WTC11 (cell line): ENCODE measurements around the gene CATSPERE. TPM values are rescaled to one million over a fixed set of nuclear protein-coding genes. Genes with fewer than 3 reads are reported as not detected.

ENCODE experiments used
- ATAC-seq: fragments of 200-7000 bp; cut with Tn5 transposase; 2 replicates; pipeline ENCODE4 v1.10.0; 2021; ENCODE audit warnings: mild to moderate bottlenecking, moderate library complexity
- CTCF ChIA-PET: fragments of 300-600 bp; sonication (Branson Sonifier 250); formaldehyde crosslinking; loops from one replicate; lab custom pipeline; 2021; ENCODE audit warnings: antibody characterized with exemption; lab: Charles Lee
- POLR2A ChIA-PET: fragments of 350-600 bp; sonication (Branson Sonifier 250); formaldehyde crosslinking; loops from one replicate; lab custom pipeline; 2021; ENCODE audit warnings: antibody characterized with exemption; lab: Charles Lee
- DNase-seq: peaks from one replicate; pipeline ENCODE4 v3.0.0; 2021; ENCODE audit warnings: low spot score
- H3K27ac Mint-ChIP-seq: 2 replicates; pipeline ENCODE4 v1.8.0; 2021; ENCODE audit warnings: mixed read lengths
- H3K27me3 Mint-ChIP-seq: 2 replicates; pipeline ENCODE4 v1.8.0; 2021; ENCODE audit warnings: low read depth, mild to moderate bottlenecking, moderate library complexity, mixed read lengths
- H3K36me3 Mint-ChIP-seq: 2 replicates; pipeline ENCODE4 v1.8.0; 2021; ENCODE audit warnings: mixed read lengths
- H3K4me1 Mint-ChIP-seq: 2 replicates; pipeline ENCODE4 v1.8.0; 2022; ENCODE audit warnings: mixed read lengths
- H3K4me3 Mint-ChIP-seq: 2 replicates; pipeline ENCODE4 v1.8.0; 2021; ENCODE audit warnings: mild to moderate bottlenecking, moderate library complexity, mixed read lengths
- H3K9me3 Mint-ChIP-seq: 2 replicates; pipeline ENCODE4 v1.8.0; 2021; ENCODE audit warnings: mixed read lengths
- AFF4 ChIP-seq: sonication (generic); formaldehyde crosslinking; IDR thresholded peaks from 2 replicates; pipeline ENCODE4 v1.8.1; 2023; ENCODE audit warnings: mild to moderate bottlenecking, missing genetic modification reagents, borderline replicate concordance
- CDX4 ChIP-seq: fragments of 250-450 bp; sonication (Bioruptor Pico); IDR thresholded peaks from 2 replicates; pipeline ENCODE4 v1.9.0; 2021; ENCODE audit warnings: moderate library complexity, mild to moderate bottlenecking, inconsistent platforms, borderline replicate concordance
- EMX1 ChIP-seq: fragments of 250-450 bp; sonication (Bioruptor Pico); IDR thresholded peaks from 2 replicates; pipeline ENCODE4 v1.8.0; 2021; ENCODE audit warnings: mild to moderate bottlenecking
- FOXK1 ChIP-seq: sonication (generic); formaldehyde crosslinking; IDR thresholded peaks from 2 replicates; pipeline ENCODE4 v1.8.0; 2022; ENCODE audit warnings: mild to moderate bottlenecking, moderate library complexity, missing genetic modification reagents
- GRHL2 ChIP-seq: fragments of 250-450 bp; sonication (Bioruptor Pico); IDR thresholded peaks from 2 replicates; pipeline ENCODE4 v1.8.0; 2022; ENCODE audit warnings: mild to moderate bottlenecking, moderate library complexity; ENCODE audit not compliant: insufficient replicate concordance, severe bottlenecking
- GTF2I ChIP-seq: fragments of 250-450 bp; sonication (Bioruptor Pico); conservative IDR thresholded peaks from 2 replicates; pipeline ENCODE4 v1.4.0; 2021; ENCODE audit warnings: mild to moderate bottlenecking
- IRF1 ChIP-seq: sonication (generic); formaldehyde crosslinking; IDR thresholded peaks from 2 replicates; pipeline ENCODE4 v1.8.0; 2023; ENCODE audit warnings: missing genetic modification reagents
- KAT7 ChIP-seq: sonication (generic); formaldehyde crosslinking; IDR thresholded peaks from 2 replicates; pipeline ENCODE4 v1.8.1; 2023; ENCODE audit warnings: missing genetic modification reagents, mild to moderate bottlenecking, borderline replicate concordance
- MAX ChIP-seq: sonication (generic); formaldehyde crosslinking; IDR thresholded peaks from 2 replicates; pipeline ENCODE4 v1.8.0; 2022; ENCODE audit warnings: mild to moderate bottlenecking, missing genetic modification reagents
- MXD4 ChIP-seq: fragments of 250-450 bp; sonication (Bioruptor Pico); IDR thresholded peaks from 2 replicates; pipeline ENCODE4 v1.8.0; 2021; ENCODE audit warnings: mild to moderate bottlenecking, moderate library complexity, borderline replicate concordance
- MYBL2 ChIP-seq: sonication (generic); formaldehyde crosslinking; IDR thresholded peaks from 2 replicates; pipeline ENCODE4 v1.8.1; 2023; ENCODE audit warnings: mild to moderate bottlenecking, moderate library complexity, missing genetic modification reagents
- PRRX2 ChIP-seq: fragments of 250-450 bp; sonication (Bioruptor Pico); IDR thresholded peaks from 2 replicates; pipeline ENCODE4 v1.8.0; 2021; ENCODE audit warnings: mild to moderate bottlenecking
- RORB ChIP-seq: fragments of 250-450 bp; sonication (Bioruptor Pico); IDR thresholded peaks from 2 replicates; pipeline ENCODE4 v1.9.0; 2021; ENCODE audit warnings: mild to moderate bottlenecking
- SP1 ChIP-seq: sonication (generic); formaldehyde crosslinking; conservative IDR thresholded peaks from 2 replicates; pipeline ENCODE4 v1.8.1; 2022; ENCODE audit warnings: missing genetic modification reagents
- TCF7 ChIP-seq: sonication (generic); formaldehyde crosslinking; IDR thresholded peaks from 2 replicates; pipeline ENCODE4 v1.8.0; 2022; ENCODE audit warnings: mild to moderate bottlenecking, low read depth, missing genetic modification reagents, moderate library complexity
- ZNF317 ChIP-seq: sonication (generic); formaldehyde crosslinking; IDR thresholded peaks from 2 replicates; pipeline ENCODE4 v1.8.1; 2023; ENCODE audit warnings: low read depth, mild to moderate bottlenecking, moderate library complexity, missing genetic modification reagents, borderline replicate concordance
- ZNF512 ChIP-seq: sonication (generic); formaldehyde crosslinking; IDR thresholded peaks from 2 replicates; pipeline ENCODE4 v1.8.1; 2022; ENCODE audit warnings: missing genetic modification reagents, borderline replicate concordance
- total RNA-seq: library from RNA; stranded (reverse); gene quantifications from 3 replicates; pipeline ENCODE4 v1.2.3, GENCODE V29; 2021

CATSPERE gene
- total RNA-seq, 1 experiment from 2014 or later, result 0.66 TPM

- no peak for ATAC-seq
- H3K27me3 Mint-ChIP-seq, result no peaks in the 10 kb centered on the region
- H3K4me1 Mint-ChIP-seq, result peaks cover 5% of the 10 kb centered on the region
- TF ChIP-seq GTF2I (no peak), RORB (CRISPR knock-in tag) (no peak), FOXK1 (CRISPR knock-in tag) (no peak), TCF7 (CRISPR knock-in tag) (no peak), ZNF512 (CRISPR knock-in tag) (no peak), PRRX2 (no peak), EMX1 (CRISPR knock-in tag) (no peak), SP1 (no peak), ZNF317 (CRISPR knock-in tag) (no peak), GRHL2 (CRISPR knock-in tag) (no peak), AFF4 (no peak), MYBL2 (CRISPR knock-in tag) (no peak)
- H3K36me3 Mint-ChIP-seq, result no peaks in the 10 kb centered on the region
- ChIA-PET POLR2A (no interaction called here), CTCF (interaction anchor here (2.8 kb wide), 1 partner anchor 196 kb away, joined by 23 read pairs; no protein-coding TSS in a partner anchor)
- H3K9me3 Mint-ChIP-seq, result peaks cover 8% of the 10 kb centered on the region; the same call in 1 of the 2 replicates
- H3K27ac Mint-ChIP-seq, result no peak overlapping the region
- H3K4me3 Mint-ChIP-seq, result no peak overlapping the region
- no peak for DNase-seq
These were observed 144.8 kb downstream of the CATSPERE start for GRCh38 chr1:244605835-244606370.

- Mint-ChIP-seq H3K9me3 (peaks cover 5% of the 10 kb centered on the region), H3K36me3 (peaks cover 3% of the 10 kb centered on the region; the same call in 1 of the 2 replicates), H3K4me1 (peaks cover 17% of the 10 kb centered on the region), H3K27ac (no peak overlapping the region; the same call in 1 of the 2 replicates), H3K27me3 (no peaks in the 10 kb centered on the region), H3K4me3 (no peak overlapping the region)
- ChIA-PET POLR2A (no interaction called here), CTCF (interaction anchor here (1.0 kb wide), 2 partner anchors 11 to 182 kb away, joined by 3 to 4 read pairs; no protein-coding TSS in a partner anchor)
- peak; percentile 36 for ATAC-seq
- no peak for DNase-seq
- TF ChIP-seq IRF1, result no peak
- no peak for TF ChIP-seq KAT7 (CRISPR knock-in tag)
- TF ChIP-seq MAX (CRISPR knock-in tag), result no peak
- no peak for TF ChIP-seq CDX4 (CRISPR knock-in tag)
- TF ChIP-seq MXD4 (CRISPR knock-in tag), result no peak
- TF ChIP-seq ZNF317 (CRISPR knock-in tag), result no peak
These were observed 153.2 kb downstream of the CATSPERE start for GRCh38 chr1:244614113-244614836.
